ENCODE measurements around the gene WDR27.

The WDR27 gene

GRCh38 chr6:169411722-169412121 is 290.1 kb downstream of the WDR27 start:
- Histone ChIP-seq H2BK120ac (ENCODE audit: low read depth, low read length) (no peak overlapping the region), H3K27ac (replicated peaks; ENCODE audit: low read length) (no peak overlapping the region), H4K8ac (ENCODE audit: low read depth, low read length) (no peak overlapping the region), H3K4ac (ENCODE audit: low read length) (no peak overlapping the region), H3K18ac (ENCODE audit: low read length) (no peak overlapping the region), H3K4me2 (ENCODE audit: insufficient read depth, low read length, poor library complexity, severe bottlenecking) (no peak overlapping the region), H3K4me3 (ENCODE audit: low read length in 2 of 2) (no peak overlapping the region), H4K91ac (ENCODE audit: low read depth, low read length, poor library complexity) (no peak overlapping the region), H3K14ac (ENCODE audit: low read length) (no peak overlapping the region), H3K4me1 (ENCODE audit: control insufficient read depth in 2 of 2, insufficient read depth in 1 of 2, low read depth in 1 of 2, low read length in 2 of 2) (no peaks in the 10 kb centered on the region), H3K9ac (ENCODE audit: low read depth, low read length, poor library complexity) (no peak overlapping the region), H3K36me3 (replicated peaks in 1 of 2; ENCODE audit: control insufficient read depth in 2 of 2, insufficient read depth in 2 of 2, low read length in 2 of 2) (no peaks in the 10 kb centered on the region), H3K9me3 (replicated peaks in 1 of 2; ENCODE audit: control insufficient read depth in 2 of 2, insufficient read depth in 1 of 2, low read depth in 1 of 2, low read length in 2 of 2) (peaks cover 18 to 28% of the 10 kb centered on the region in 2 donors), H2BK12ac (ENCODE audit: low read length) (no peak overlapping the region), H2BK15ac (ENCODE audit: low read length) (no peak overlapping the region), H3K79me1 (ENCODE audit: low read depth, low read length) (no peaks in the 10 kb centered on the region), H2BK5ac (ENCODE audit: low read length) (no peak overlapping the region), H3K23ac (ENCODE audit: low read depth, low read length, poor library complexity) (no peak overlapping the region), H2AK5ac (ENCODE audit: low read depth, low read length) (no peak overlapping the region), H2AFZ (ENCODE audit: low read length) (no peak overlapping the region), H3K27me3 (ENCODE audit: control insufficient read depth in 3 of 3, insufficient read depth in 3 of 3, low read depth in 1 of 3, low read length in 3 of 3) (no peaks in the 10 kb centered on the region)
- no peak for DNase-seq (ENCODE audit: low spot score)
- WGBS, 2 donors (ENCODE audit: extremely low coverage in 2 of 2, insufficient read length in 2 of 2, insufficient replicate concordance in 1 of 2), result no CpG with 5 or more reads among the region's 5 CpGs

- Histone ChIP-seq H3K9ac (ENCODE audit: low read depth, low read length, poor library complexity) (no peak overlapping the region), H3K14ac (ENCODE audit: low read length) (peak overlapping the region; percentile 11), H3K27ac (replicated peaks; ENCODE audit: low read length) (no peak overlapping the region), H3K79me1 (ENCODE audit: low read depth, low read length) (no peaks in the 10 kb centered on the region), H2BK12ac (ENCODE audit: low read length) (no peak overlapping the region), H2BK120ac (ENCODE audit: low read depth, low read length) (no peak overlapping the region), H2AK5ac (ENCODE audit: low read depth, low read length) (peak overlapping the region; percentile 37), H4K8ac (ENCODE audit: low read depth, low read length) (no peak overlapping the region), H3K27me3 (ENCODE audit: control insufficient read depth in 3 of 3, insufficient read depth in 3 of 3, low read depth in 1 of 3, low read length in 3 of 3) (no peaks in the 10 kb centered on the region), H4K91ac (ENCODE audit: low read depth, low read length, poor library complexity) (no peak overlapping the region), H3K4me3 (ENCODE audit: low read length in 2 of 2) (no peak overlapping the region), H2BK15ac (ENCODE audit: low read length) (no peak overlapping the region), H3K36me3 (replicated peaks in 1 of 2; ENCODE audit: control insufficient read depth in 2 of 2, insufficient read depth in 2 of 2, low read length in 2 of 2) (no peaks in the 10 kb centered on the region), H3K18ac (ENCODE audit: low read length) (no peak overlapping the region), H3K23ac (ENCODE audit: low read depth, low read length, poor library complexity) (no peak overlapping the region), H3K4ac (ENCODE audit: low read length) (no peak overlapping the region), H2AFZ (ENCODE audit: low read length) (no peak overlapping the region), H3K9me3 (replicated peaks in 1 of 2; ENCODE audit: control insufficient read depth in 2 of 2, insufficient read depth in 1 of 2, low read depth in 1 of 2, low read length in 2 of 2) (peaks cover 18 to 28% of the 10 kb centered on the region in 2 donors), H3K4me2 (ENCODE audit: insufficient read depth, low read length, poor library complexity, severe bottlenecking) (no peak overlapping the region), H2BK5ac (ENCODE audit: low read length) (no peak overlapping the region), H3K4me1 (ENCODE audit: control insufficient read depth in 2 of 2, insufficient read depth in 1 of 2, low read depth in 1 of 2, low read length in 2 of 2) (no peaks in the 10 kb centered on the region)
- WGBS, 2 donors (ENCODE audit: extremely low coverage in 2 of 2, insufficient read length in 2 of 2, insufficient replicate concordance in 1 of 2), result no CpG with 5 or more reads among the region's 9 CpGs
- no peak for DNase-seq (ENCODE audit: low spot score)
Observed at GRCh38 chr6:169411296-169411695, 290.5 kb downstream of the WDR27 start.

GRCh38 chr6:169409742-169410312 is 292.0 kb downstream of the WDR27 start:
- Histone ChIP-seq H2AK5ac (ENCODE audit: low read depth, low read length) (no peak overlapping the region), H3K27me3 (ENCODE audit: control insufficient read depth in 3 of 3, insufficient read depth in 3 of 3, low read depth in 1 of 3, low read length in 3 of 3) (no peaks in the 10 kb centered on the region), H3K27ac (replicated peaks; ENCODE audit: low read length) (no peak overlapping the region), H3K9ac (ENCODE audit: low read depth, low read length, poor library complexity) (no peak overlapping the region), H2BK5ac (ENCODE audit: low read length) (no peak overlapping the region), H2BK15ac (ENCODE audit: low read length) (no peak overlapping the region), H3K18ac (ENCODE audit: low read length) (no peak overlapping the region), H3K14ac (ENCODE audit: low read length) (no peak overlapping the region), H3K4ac (ENCODE audit: low read length) (no peak overlapping the region), H3K79me1 (ENCODE audit: low read depth, low read length) (no peaks in the 10 kb centered on the region), H3K4me2 (ENCODE audit: insufficient read depth, low read length, poor library complexity, severe bottlenecking) (no peak overlapping the region), H3K9me3 (replicated peaks in 1 of 2; ENCODE audit: control insufficient read depth in 2 of 2, insufficient read depth in 1 of 2, low read depth in 1 of 2, low read length in 2 of 2) (peaks cover 18 to 19% of the 10 kb centered on the region in 2 donors), H2BK12ac (ENCODE audit: low read length) (no peak overlapping the region), H3K4me1 (ENCODE audit: control insufficient read depth in 2 of 2, insufficient read depth in 1 of 2, low read depth in 1 of 2, low read length in 2 of 2) (no peaks in the 10 kb centered on the region), H4K91ac (ENCODE audit: low read depth, low read length, poor library complexity) (no peak overlapping the region), H2BK120ac (ENCODE audit: low read depth, low read length) (no peak overlapping the region), H2AFZ (ENCODE audit: low read length) (no peak overlapping the region), H3K36me3 (replicated peaks in 1 of 2; ENCODE audit: control insufficient read depth in 2 of 2, insufficient read depth in 2 of 2, low read length in 2 of 2) (no peaks in the 10 kb centered on the region), H3K23ac (ENCODE audit: low read depth, low read length, poor library complexity) (no peak overlapping the region), H3K4me3 (ENCODE audit: low read length in 2 of 2) (no peak overlapping the region), H4K8ac (ENCODE audit: low read depth, low read length) (no peak overlapping the region)
- no peak for DNase-seq (ENCODE audit: low spot score)
- WGBS, 2 donors (ENCODE audit: extremely low coverage in 2 of 2, insufficient read length in 2 of 2, insufficient replicate concordance in 1 of 2), result no CpG with 5 or more reads among the region's 4 CpGs

- H2BK120ac ChIP-seq (ENCODE audit: low read depth, low read length), result no peak overlapping the region
- no peak overlapping the region for H4K8ac ChIP-seq (ENCODE audit: low read depth, low read length)
- no peak overlapping the region for H2AK5ac ChIP-seq (ENCODE audit: low read depth, low read length)
- no peak overlapping the region for H3K9ac ChIP-seq (ENCODE audit: low read depth, low read length, poor library complexity)
- H3K4me2 ChIP-seq (ENCODE audit: insufficient read depth, low read length, poor library complexity, severe bottlenecking), result no peak overlapping the region
- H2BK5ac ChIP-seq (ENCODE audit: low read length), result no peak overlapping the region
- H3K14ac ChIP-seq (ENCODE audit: low read length), result no peak overlapping the region
- H3K27ac ChIP-seq (replicated peaks; ENCODE audit: low read length), result no peak overlapping the region
- no peak overlapping the region for H2BK15ac ChIP-seq (ENCODE audit: low read length)
- peaks cover 8 to 9% of the 10 kb centered on the region in 2 donors for H3K9me3 ChIP-seq (replicated peaks in 1 of 2; ENCODE audit: control insufficient read depth in 2 of 2, insufficient read depth in 1 of 2, low read depth in 1 of 2, low read length in 2 of 2)
- H3K27me3 ChIP-seq (ENCODE audit: control insufficient read depth in 3 of 3, insufficient read depth in 3 of 3, low read depth in 1 of 3, low read length in 3 of 3), result no peaks in the 10 kb centered on the region
- WGBS, 2 donors (ENCODE audit: extremely low coverage in 2 of 2, insufficient read length in 2 of 2, insufficient replicate concordance in 1 of 2), result no CpG with 5 or more reads among the region's 5 CpGs
- H3K18ac ChIP-seq (ENCODE audit: low read length), result no peak overlapping the region
- H2BK12ac ChIP-seq (ENCODE audit: low read length), result no peak overlapping the region
- H3K4ac ChIP-seq (ENCODE audit: low read length), result no peak overlapping the region
- no peak overlapping the region for H3K23ac ChIP-seq (ENCODE audit: low read depth, low read length, poor library complexity)
- H2AFZ ChIP-seq (ENCODE audit: low read length), result no peak overlapping the region
- no peaks in the 10 kb centered on the region for H3K79me1 ChIP-seq (ENCODE audit: low read depth, low read length)
- DNase-seq (ENCODE audit: low spot score), result no peak
- H3K4me3 ChIP-seq (ENCODE audit: low read length in 2 of 2), result no peak overlapping the region
- H4K91ac ChIP-seq (ENCODE audit: low read depth, low read length, poor library complexity), result no peak overlapping the region
- H3K36me3 ChIP-seq (replicated peaks in 1 of 2; ENCODE audit: control insufficient read depth in 2 of 2, insufficient read depth in 2 of 2, low read length in 2 of 2), result no peaks in the 10 kb centered on the region
- H3K4me1 ChIP-seq (ENCODE audit: control insufficient read depth in 2 of 2, insufficient read depth in 1 of 2, low read depth in 1 of 2, low read length in 2 of 2), result no peaks in the 10 kb centered on the region
Observed at GRCh38 chr6:169407325-169407724, 294.5 kb downstream of the WDR27 start.
